Thoracic aorta (tissue), 2 donors: ENCODE data around the gene ADM2. TPM values are rescaled to one million over a fixed set of nuclear protein-coding genes. Genes with fewer than 3 reads are reported as not detected.

Experiments used
- ATAC-seq: fragments of 150-250 bp; one replicate; pipeline ENCODE4 v1.8.0; 2017; ENCODE audit warnings: low read depth; ENCODE audit not compliant: insufficient number of reproducible peaks, low FRiP score
- DNase-seq: peaks from one replicate; pipeline ENCODE4 v3.0.0-alpha.2; 2020; ENCODE audit warnings: low spot score
- H3K27ac ChIP-seq, 2 donors: fragments of 200-600 bp; sonication (generic); 1 replicate in 1 of 2; 2 replicates in 1 of 2; pipeline ENCODE4 v1.5.1; 2016; ENCODE audit warnings: mild to moderate bottlenecking in 2 of 2, moderate library complexity in 2 of 2
- H3K27me3 ChIP-seq: fragments of 200-600 bp; sonication (generic); replicated peaks from 2 replicates; pipeline ENCODE4 v1.6.0; 2016; ENCODE audit warnings: mild to moderate bottlenecking; ENCODE audit not compliant: insufficient read depth
- H3K36me3 ChIP-seq: fragments of 200-600 bp; sonication (generic); one replicate; pipeline ENCODE4 v1.5.1; 2016
- H3K4me1 ChIP-seq, 2 donors: fragments of 200-600 bp; sonication (generic); 1 replicate in 1 of 2; 2 replicates in 1 of 2; pipeline versions ENCODE4 v1.5.1 to v1.6.0; 2016; ENCODE audit warnings: low read depth in 2 of 2, mild to moderate bottlenecking in 1 of 2; ENCODE audit not compliant: control insufficient read depth in 1 of 2
- H3K4me3 ChIP-seq: fragments of 200-600 bp; sonication (generic); 2 replicates; pipeline ENCODE4 v1.5.1; 2016; ENCODE audit warnings: mild to moderate bottlenecking
- H3K9me3 ChIP-seq: fragments of 200-600 bp; sonication (generic); 2 replicates; pipeline ENCODE4 v1.5.1; 2016
- CTCF ChIP-seq: fragments of 200-600 bp; sonication (generic); IDR thresholded peaks from one replicate; pipeline ENCODE4 v1.5.1; 2019; ENCODE audit warnings: antibody characterized with exemption
- total RNA-seq, 2 donors: library from RNA; depleted of rRNA; stranded (reverse); fragments of >200 nt; gene quantifications; one replicate each; pipeline versions ENCODE4 v1.1.0 to v1.2.3, GENCODE V29; 2016

ADM2 gene
- total RNA-seq, 2 donors from 2014 or later = 0.14 TPM; not detected in 1

GRCh38 chr22:50446708-50447575 is 34.4 kb upstream of the ADM2 start:
- H3K27ac ChIP-seq = no peak overlapping the region
- H3K27me3 ChIP-seq = no peaks in the 10 kb centered on the region
- H3K9me3 ChIP-seq = no peaks in the 10 kb centered on the region
- peaks cover 23% of the 10 kb centered on the region for H3K36me3 ChIP-seq
- no peak for DNase-seq
- H3K4me1 ChIP-seq = no peaks in the 10 kb centered on the region
- no peak overlapping the region for H3K4me3 ChIP-seq
- no peak for ATAC-seq
- no peak for TF ChIP-seq CTCF

GRCh38 chr22:50447576-50448551 is 33.5 kb upstream of the ADM2 start:
- Histone ChIP-seq H3K4me1 (no peaks in the 10 kb centered on the region), H3K9me3 (no peaks in the 10 kb centered on the region), H3K36me3 (peaks cover 23% of the 10 kb centered on the region), H3K27ac (no peak overlapping the region), H3K27me3 (no peaks in the 10 kb centered on the region), H3K4me3 (no peak overlapping the region)
- ATAC-seq = no peak
- no peak for DNase-seq
- no peak for TF ChIP-seq CTCF

- ATAC-seq (no peak), DNase-seq (no peak)
- H3K27me3 ChIP-seq = no peaks in the 10 kb centered on the region
- H3K36me3 ChIP-seq = peaks cover 45% of the 10 kb centered on the region
- TF ChIP-seq CTCF = no peak
- H3K27ac ChIP-seq = no peak overlapping the region
- H3K4me3 ChIP-seq = no peak overlapping the region
- H3K9me3 ChIP-seq = no peaks in the 10 kb centered on the region
- no peaks in the 10 kb centered on the region for H3K4me1 ChIP-seq
These were observed 28.7 kb upstream of the ADM2 start for GRCh38 chr22:50452649-50453048.

- H3K36me3 ChIP-seq = peaks cover 53% of the 10 kb centered on the region
- H3K4me3 ChIP-seq = no peak overlapping the region
- H3K27ac ChIP-seq = no peak overlapping the region
- H3K4me1 ChIP-seq = no peaks in the 10 kb centered on the region
- DNase-seq (no peak), ATAC-seq (no peak)
- H3K27me3 ChIP-seq = no peaks in the 10 kb centered on the region
- H3K9me3 ChIP-seq = no peaks in the 10 kb centered on the region
- TF ChIP-seq CTCF = no peak
These were observed 26.7 kb upstream of the ADM2 start for GRCh38 chr22:50454556-50455075.

DNA sequence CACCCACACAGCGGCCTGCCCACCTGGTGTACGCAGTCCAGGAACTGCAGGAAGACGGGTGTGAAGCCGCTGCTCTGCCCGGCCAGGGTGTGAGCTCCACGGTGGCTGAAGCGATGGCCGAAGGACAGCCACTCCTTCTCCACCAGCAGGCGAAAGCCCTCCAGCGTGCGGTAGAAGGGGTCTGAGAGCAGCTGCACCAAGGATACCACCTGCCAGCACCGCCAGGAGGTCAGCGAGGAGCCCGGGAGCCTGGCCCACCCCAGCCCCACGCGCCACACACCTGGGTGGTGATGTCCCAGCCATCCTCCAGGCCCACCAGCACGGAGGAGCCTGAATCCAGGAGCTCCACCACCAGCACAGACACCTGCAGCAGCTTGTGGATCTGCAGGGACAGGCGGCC is 26.1 kb upstream of the ADM2 start:
- TF ChIP-seq CTCF = no peak
- no peak for ATAC-seq

More for the DNA sequence above, 26.1 kb upstream of the ADM2 start:
- Histone ChIP-seq H3K36me3 (peaks cover 59% of the 10 kb centered on the region), H3K27ac (no peak overlapping the region), H3K27me3 (no peaks in the 10 kb centered on the region), H3K9me3 (no peaks in the 10 kb centered on the region), H3K4me3 (no peak overlapping the region), H3K4me1 (no peaks in the 10 kb centered on the region)
- no peak for DNase-seq
